HepG2 (cell line): ENCODE measurements around the gene CASTOR1. TPM values are rescaled to one million over a fixed set of nuclear protein-coding genes. Genes with fewer than 3 reads are reported as not detected.

ENCODE experiments used
- ATAC-seq: fragments of 200-7000 bp; cut with Tn5 transposase; 3 replicates; pipeline ENCODE4 v1.9.1; 2020; ENCODE audit warnings: mild to moderate bottlenecking, moderate library complexity
- BruUV-seq: library from RNA; stranded (reverse); fragments of 400-500 nt; replicated peaks from 2 replicates; lab custom pipeline; 2021; lab: Mats Ljungman, UMichigan
- CTCF ChIA-PET: fragments of 300-600 bp; formaldehyde crosslinking; extraction: SDS; loops from one replicate; lab custom pipeline; 2021; ENCODE audit warnings: low total read pairs, inconsistent platforms, low intra/inter-chr PET ratio; lab: Yijun Ruan, JAX
- POLR2A ChIA-PET: fragments of 350-600 bp; sonication (Branson Sonifier 250); formaldehyde crosslinking; loops from one replicate; lab custom pipeline; 2020; ENCODE audit warnings: antibody characterized with exemption, inconsistent platforms; lab: Yijun Ruan, JAX
- DNase-seq: peaks from one replicate; pipeline ENCODE4 v3.0.0-alpha.2; 2015; ENCODE audit warnings: low spot score
- FAIRE-seq: peaks from 3 replicates; lab custom pipeline; 2011; peaks lifted over from hg19 to GRCh38; lab: Jason Lieb, UNC
- H2AFZ ChIP-seq: one replicate; pipeline ENCODE4 v1.6.1; 2011; ENCODE audit warnings: low read length, inconsistent platforms
- H3K27ac ChIP-seq: fragments of 300-600 bp; 3 replicates; pipeline ENCODE4 v1.8.0; 2011; ENCODE audit warnings: mixed run types, mild to moderate bottlenecking, mixed read lengths, low read length, inconsistent platforms; ENCODE audit not compliant: insufficient read depth; ENCODE audit errors: extremely low read length
- H3K27me3 ChIP-seq, 2 experiments: fragments of 200-600 bp in 1 of 2; 2 replicates in 1 of 2; 3 replicates in 1 of 2; pipeline versions ENCODE4 v1.6.0 to v1.8.0; 2011; ENCODE audit warnings: low read length in 2 of 2, mild to moderate bottlenecking in 2 of 2, moderate library complexity in 2 of 2, inconsistent platforms in 1 of 2; ENCODE audit not compliant: insufficient read depth in 2 of 2, control insufficient read depth in 1 of 2
- H3K36me3 ChIP-seq, 2 experiments: fragments of 200-600 bp in 1 of 2; replicated peaks in 1 of 2; 2 replicates in 1 of 2; 3 replicates in 1 of 2; pipeline versions ENCODE4 v1.5.1 to v1.8.0; 2011; ENCODE audit warnings: low read length in 2 of 2, inconsistent platforms in 1 of 2; ENCODE audit not compliant: insufficient read depth in 2 of 2, control insufficient read depth in 1 of 2
- H3K4me1 ChIP-seq: 2 replicates; pipeline ENCODE4 v1.5.1; 2012; ENCODE audit warnings: low read length, inconsistent platforms; ENCODE audit not compliant: insufficient read depth
- H3K4me2 ChIP-seq: 2 replicates; pipeline ENCODE4 v1.6.0; 2011; ENCODE audit warnings: low read depth, low read length, inconsistent platforms
- H3K4me3 ChIP-seq, 3 experiments: fragments of 200-600 bp in 1 of 3; sonication (generic), shearing (Covaris generic) in 1 of 3; replicated peaks in 1 of 3; 2 replicates each; pipeline ENCODE4 v1.5.1; 2011 to 2016; ENCODE audit warnings: low read length in 3 of 3, inconsistent platforms in 2 of 3, low read depth in 2 of 3, mild to moderate bottlenecking in 2 of 3, control low read depth in 1 of 3, mixed read lengths in 1 of 3; ENCODE audit not compliant: insufficient read depth in 1 of 3
- H3K79me2 ChIP-seq: one replicate; pipeline ENCODE4 v1.6.1; 2011; ENCODE audit warnings: low read length, inconsistent platforms; ENCODE audit not compliant: insufficient read depth
- H3K9ac ChIP-seq: 2 replicates; pipeline ENCODE4 v1.6.0; 2011; ENCODE audit warnings: mild to moderate bottlenecking, low read depth, low read length, inconsistent platforms; ENCODE audit not compliant: insufficient read depth
- H3K9me3 ChIP-seq: 2 replicates; pipeline ENCODE4 v1.5.1; 2012; ENCODE audit warnings: mild to moderate bottlenecking, low read length
- H4K20me1 ChIP-seq: 2 replicates; pipeline ENCODE4 v1.6.0; 2011; ENCODE audit warnings: inconsistent platforms, mild to moderate bottlenecking, low read length, moderate library complexity; ENCODE audit not compliant: insufficient read depth
- ARID2 ChIP-seq: sonication (generic); formaldehyde crosslinking; IDR thresholded peaks from 2 replicates; pipeline ENCODE4 v1.8.1; 2022; ENCODE audit warnings: mild to moderate bottlenecking, missing genetic modification reagents, borderline replicate concordance
- EHMT2 ChIP-seq: fragments of 200-600 bp; sonication (generic); IDR thresholded peaks from 2 replicates; pipeline ENCODE4 v1.7.0; 2017; ENCODE audit warnings: antibody characterized with exemption, low read depth, low read length, borderline replicate concordance
- FOXA3 ChIP-seq: IDR thresholded peaks from 2 replicates; pipeline ENCODE4 v1.6.1; 2016; ENCODE audit warnings: missing genetic modification reagents, missing compliant biosample characterization
- HDAC2 ChIP-seq: sonication (generic); formaldehyde crosslinking; IDR thresholded peaks from 2 replicates; pipeline ENCODE4 v1.4.0; 2020; ENCODE audit warnings: missing genetic modification reagents
- HNF4A ChIP-seq: sonication (generic); formaldehyde crosslinking; IDR thresholded peaks from 2 replicates; pipeline ENCODE4 v1.4.0; 2020; ENCODE audit warnings: missing genetic modification reagents
- HOXA9 ChIP-seq: sonication (generic); formaldehyde crosslinking; IDR thresholded peaks from 2 replicates; pipeline ENCODE4 v1.8.1; 2022; ENCODE audit warnings: missing genetic modification reagents, mild to moderate bottlenecking, moderate library complexity, borderline replicate concordance
- KAT8 ChIP-seq: IDR thresholded peaks from 2 replicates; pipeline ENCODE4 v1.6.1; 2016; ENCODE audit warnings: missing genetic modification reagents, missing compliant biosample characterization
- MAZ ChIP-seq, 2 experiments: sonication (generic) in 1 of 2; formaldehyde crosslinking in 1 of 2; IDR thresholded peaks; 2 replicates each; pipeline versions ENCODE4 v1.5.0 to v1.6.1; 2012 to 2020; ENCODE audit warnings: low read depth in 2 of 2, mild to moderate bottlenecking in 2 of 2, borderline replicate concordance in 1 of 2, improper control_type of control experiment in 1 of 2, low read length in 1 of 2, missing genetic modification reagents in 1 of 2, moderate library complexity in 1 of 2
- SMC3 ChIP-seq: IDR thresholded peaks from 2 replicates; pipeline ENCODE4 v1.6.1; 2011; ENCODE audit warnings: low read length, improper control_type of control experiment
- SP4 ChIP-seq: sonication (generic); formaldehyde crosslinking; IDR thresholded peaks from 2 replicates; pipeline ENCODE4 v1.8.1; 2023; ENCODE audit warnings: mild to moderate bottlenecking, missing genetic modification reagents
- ZFP36L2 ChIP-seq: sonication (generic); formaldehyde crosslinking; IDR thresholded peaks from 2 replicates; pipeline ENCODE4 v1.4.0; 2020; ENCODE audit warnings: missing genetic modification reagents
- ZFP82 ChIP-seq: sonication (generic); formaldehyde crosslinking; IDR thresholded peaks from 2 replicates; pipeline ENCODE4 v1.5.1; 2020; ENCODE audit warnings: mild to moderate bottlenecking, missing genetic modification reagents, borderline replicate concordance
- ZNF3 ChIP-seq: IDR thresholded peaks from 2 replicates; pipeline ENCODE4 v1.7.0; 2017; ENCODE audit warnings: inconsistent platforms
- ZNF543 ChIP-seq: sonication (generic); formaldehyde crosslinking; IDR thresholded peaks from 2 replicates; pipeline ENCODE4 v1.4.0; 2020; ENCODE audit warnings: mild to moderate bottlenecking, missing genetic modification reagents
- ZNF569 ChIP-seq: sonication (generic); formaldehyde crosslinking; IDR thresholded peaks from 2 replicates; pipeline ENCODE4 v1.5.0; 2020; ENCODE audit warnings: mild to moderate bottlenecking, missing genetic modification reagents, moderate library complexity, borderline replicate concordance
- ZNF576 ChIP-seq: sonication (generic); formaldehyde crosslinking; IDR thresholded peaks from 2 replicates; pipeline ENCODE4 v1.4.0; 2020; ENCODE audit warnings: mild to moderate bottlenecking, missing genetic modification reagents
- WGBS: methylation state at CpG from one replicate; pipeline ENCODE4 v1.1.6; 2017; ENCODE audit warnings: low lambda C conversion rate; 5-methylcytosine and 5-hydroxymethylcytosine counted together
- in situ Hi-C: cut with HindIII; loops from 2 replicates; pipeline ENCODE4 v1.10.0; 2017; ENCODE audit warnings: low pct_unique_long_range_greater_than_20kb; ENCODE audit not compliant: extremely low pct_ligation_motif_present
- intact Hi-C: fragments of 100-400 bp; cut with micrococcal nuclease; formaldehyde crosslinking; loops from one replicate; pipeline ENCODE4 v1.10.0; 2022; ENCODE audit not compliant: unreplicated experiment
- polyA plus RNA-seq, 8 experiments: library from polyadenylated mRNA; depleted of rRNA in 3 of 8; stranded (reverse) in 7 of 8; unstranded in 1 of 8; fragments of >200 nt; fragmentation: Illumina TruSeq in 4 of 8; extraction: Trizol in 4 of 8; gene quantifications; 2 replicates each; pipeline versions ENCODE4 v1.2.1 to v1.2.3, GENCODE V29; 2011 to 2016; ENCODE audit warnings: low read depth in 4 of 8, missing spikeins in 1 of 8, mixed read lengths in 1 of 8; ENCODE audit not compliant: insufficient read depth in 1 of 8
- total RNA-seq, 5 experiments: library from RNA; depleted of rRNA; stranded (reverse); fragments of >200 nt; fragmentation: Illumina TruSeq; extraction: Trizol; gene quantifications; 2 replicates each; pipeline ENCODE4 v1.2.3, GENCODE V29; 2016; ENCODE audit warnings: low read depth in 1 of 5

Gene CASTOR1
- total and polyA plus RNA-seq, 2 of the 13 experiments (the other 11 are each of a cell fraction or from before 2014, with no cell fraction given) = 2.6 to 4.4 TPM

GRCh38 chr22:30297276-30297990 lies 8.1 kb upstream of the CASTOR1 start:
- 79% methylated on average over 6 of the region's 11 CpGs for WGBS
- BruUV-seq = no TSS peak
- ChIA-PET CTCF (no interaction called here), POLR2A (no interaction called here)
- no peak overlapping the region for H3K9ac ChIP-seq
- no peak overlapping the region for H3K27ac ChIP-seq
- FAIRE-seq (no peak), DNase-seq (no peak), ATAC-seq (no peak)
- no peaks in the 10 kb centered on the region for H3K79me2 ChIP-seq
- H3K4me3 ChIP-seq = no peak overlapping the region
- no peaks in the 10 kb centered on the region for H3K9me3 ChIP-seq
- H2AFZ ChIP-seq = no peak overlapping the region
- H4K20me1 ChIP-seq = no peaks in the 10 kb centered on the region
- peaks cover 11 to 18% of the 10 kb centered on the region in 2 experiments; a peak in 3 of 5 replicates for H3K36me3 ChIP-seq
- H3K4me2 ChIP-seq = no peak overlapping the region
- intact Hi-C loops (no loop called here), in situ Hi-C loops (no loop called here)
- H3K4me1 ChIP-seq = no peaks in the 10 kb centered on the region
- TF ChIP-seq SMC3 (no peak), ZNF576 (no peak), SP4 (no peak), FOXA3 (no peak), HDAC2 (CRISPR knock-in tag) (no peak), EHMT2 (no peak), HOXA9 (CRISPR knock-in tag) (no peak), KAT8 (CRISPR knock-in tag) (no peak), ZFP82 (CRISPR knock-in tag) (no peak), ZNF543 (CRISPR knock-in tag) (no peak), ZFP36L2 (CRISPR knock-in tag) (no peak), ARID2 (CRISPR knock-in tag) (no peak), ZNF3 (CRISPR knock-in tag) (no peak), HNF4A (CRISPR knock-in tag) (no peak), ZNF569 (CRISPR knock-in tag) (no peak), MAZ (IDR thresholded peaks at IDR 0.05; ENCODE audit: borderline replicate concordance, low read depth, low read length) (no peak), MAZ (CRISPR knock-in tag; IDR thresholded peaks at IDR 0.05; ENCODE audit: low read depth) (no peak)
- no peaks in the 10 kb centered on the region for H3K27me3 ChIP-seq
